HEK293 (cell line): ENCODE results near the gene KLF13.

Source experiments
- BCL11B ChIP-seq: fragments of 450-650 bp; formaldehyde crosslinking; IDR thresholded peaks from 2 replicates; pipeline ENCODE4 v1.5.1; 2016; ENCODE audit warnings: low read depth, missing biosample characterization, missing genetic modification characterization
- CTCF ChIP-seq: fragments of 450-650 bp; formaldehyde crosslinking; IDR thresholded peaks from 2 replicates; pipeline ENCODE4 v1.5.1; 2016; ENCODE audit warnings: missing biosample characterization, missing genetic modification characterization
- KLF9 ChIP-seq: fragments of 450-650 bp; formaldehyde crosslinking; IDR thresholded peaks from 2 replicates; pipeline ENCODE4 v1.5.1; 2016; ENCODE audit warnings: missing biosample characterization, missing genetic modification characterization, low read depth
- PBX3 ChIP-seq: sonication (generic); formaldehyde crosslinking; IDR thresholded peaks from 2 replicates; pipeline ENCODE4 v1.8.1; 2022; ENCODE audit warnings: mild to moderate bottlenecking, moderate library complexity, missing genetic modification reagents
- WT1 ChIP-seq: fragments of 450-650 bp; formaldehyde crosslinking; IDR thresholded peaks from 2 replicates; pipeline ENCODE4 v1.5.1; 2016; ENCODE audit warnings: missing biosample characterization, missing genetic modification characterization
- ZBTB8A ChIP-seq: fragments of 450-650 bp; formaldehyde crosslinking; IDR thresholded peaks from 2 replicates; pipeline ENCODE4 v1.5.1; 2016; ENCODE audit warnings: missing biosample characterization, missing genetic modification characterization
- ZFP3 ChIP-seq: fragments of 450-650 bp; formaldehyde crosslinking; IDR thresholded peaks from 2 replicates; pipeline ENCODE4 v1.5.1; 2016; ENCODE audit warnings: low read depth, missing biosample characterization, missing genetic modification characterization
- ZFP37 ChIP-seq: fragments of 450-650 bp; formaldehyde crosslinking; IDR thresholded peaks from 2 replicates; pipeline ENCODE4 v1.5.1; 2016; ENCODE audit warnings: missing biosample characterization, missing genetic modification characterization
- ZFP41 ChIP-seq: fragments of 450-650 bp; formaldehyde crosslinking; IDR thresholded peaks from 2 replicates; pipeline ENCODE4 v1.5.1; 2016; ENCODE audit warnings: missing biosample characterization, missing genetic modification characterization, borderline replicate concordance
- ZNF10 ChIP-seq: fragments of 450-650 bp; formaldehyde crosslinking; IDR thresholded peaks from 2 replicates; pipeline ENCODE4 v1.5.1; 2017; ENCODE audit warnings: missing biosample characterization, missing genetic modification characterization
- ZNF354C ChIP-seq: fragments of 450-650 bp; formaldehyde crosslinking; IDR thresholded peaks from 2 replicates; pipeline ENCODE4 v1.5.1; 2016; ENCODE audit warnings: missing biosample characterization, missing genetic modification characterization, low read depth, borderline replicate concordance
- ZNF76 ChIP-seq: fragments of 450-650 bp; formaldehyde crosslinking; IDR thresholded peaks from 2 replicates; pipeline ENCODE4; 2016; ENCODE audit warnings: low read depth, missing biosample characterization, missing genetic modification characterization, borderline replicate concordance
- TF ChIP-seq, protein P1 (sequence below): fragments of 450-650 bp; formaldehyde crosslinking; IDR thresholded peaks from 2 replicates; pipeline ENCODE4 v1.5.1; 2016; ENCODE audit warnings: missing biosample characterization, missing genetic modification characterization

- TF ChIP-seq ZNF354C (tag by site-specific recombination): no peak
- TF ChIP-seq, protein P1, sequence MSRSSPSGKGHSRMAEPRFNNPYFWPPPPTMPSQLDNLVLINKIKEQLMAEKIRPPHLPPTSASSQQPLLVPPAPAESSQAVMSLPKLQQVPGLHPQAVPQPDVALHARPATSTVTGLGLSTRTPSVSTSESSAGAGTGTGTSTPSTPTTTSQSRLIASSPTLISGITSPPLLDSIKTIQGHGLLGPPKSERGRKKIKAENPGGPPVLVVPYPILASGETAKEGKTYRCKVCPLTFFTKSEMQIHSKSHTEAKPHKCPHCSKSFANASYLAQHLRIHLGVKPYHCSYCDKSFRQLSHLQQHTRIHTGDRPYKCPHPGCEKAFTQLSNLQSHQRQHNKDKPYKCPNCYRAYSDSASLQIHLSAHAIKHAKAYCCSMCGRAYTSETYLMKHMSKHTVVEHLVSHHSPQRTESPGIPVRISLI (tag by site-specific recombination): no peak
- TF ChIP-seq ZBTB8A (tag by site-specific recombination): no peak
- TF ChIP-seq CTCF: no peak
- TF ChIP-seq ZFP3 (tag by site-specific recombination): no peak
- TF ChIP-seq ZFP37 (tag by site-specific recombination): no peak
- no peak for TF ChIP-seq PBX3 (CRISPR knock-in tag)
- no peak for TF ChIP-seq ZNF10 (tag by site-specific recombination)
- TF ChIP-seq ZNF76 (tag by site-specific recombination): no peak
- TF ChIP-seq KLF9 (tag by site-specific recombination): no peak
- TF ChIP-seq WT1 (tag by site-specific recombination): no peak
- no peak for TF ChIP-seq BCL11B (tag by site-specific recombination)
- no peak for TF ChIP-seq ZFP41 (tag by site-specific recombination)
Observed at GRCh38 chr15:31340047-31340446, 13.4 kb downstream of the KLF13 start.
